Measurements from ENCODE around the gene NKX2-1. TPM values are rescaled to one million over a fixed set of nuclear protein-coding genes. Genes with fewer than 3 reads are reported as not detected.

The NKX2-1 gene
- total RNA-seq, 6 experiments from 2014 or later = not detected

DNA sequence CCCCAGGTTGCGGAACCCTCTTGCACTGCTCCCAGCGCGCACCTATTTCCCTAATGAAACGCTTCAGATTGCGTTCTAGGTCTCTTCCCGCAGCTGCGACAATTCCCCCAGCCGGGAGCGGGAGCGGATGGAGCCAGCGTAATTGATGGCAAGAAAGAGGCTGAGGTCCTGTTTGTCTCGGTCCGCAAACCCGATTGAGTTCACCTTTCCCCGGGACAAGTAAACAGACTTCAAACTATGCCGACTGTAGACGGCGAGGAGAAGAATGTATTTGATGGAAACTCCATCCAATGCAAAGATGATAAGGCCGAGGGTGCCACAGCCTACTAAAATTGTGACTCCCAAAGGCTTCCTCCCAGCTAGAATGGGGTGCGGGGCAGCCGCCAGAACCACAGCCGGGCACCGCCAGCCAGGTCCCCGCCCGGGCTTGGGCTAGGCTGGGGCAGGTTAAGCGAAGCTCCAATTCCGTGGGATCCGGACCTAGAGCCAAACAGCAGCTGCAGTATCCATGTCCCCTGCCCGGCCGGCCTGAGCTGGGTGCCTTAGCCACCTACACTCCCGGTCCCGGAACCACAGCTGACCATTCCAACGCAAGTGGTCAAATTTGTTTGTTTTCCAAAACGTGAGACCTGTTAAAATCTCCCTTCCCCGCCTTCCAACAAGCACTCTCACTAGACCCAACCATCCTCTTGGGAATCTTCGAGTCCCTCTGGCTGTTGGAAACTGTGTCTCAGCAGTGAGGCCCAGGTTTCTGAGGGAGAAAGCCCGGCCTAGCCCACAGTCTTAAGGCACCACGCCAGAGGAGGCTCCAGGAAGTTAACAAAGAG, 5.5 kb downstream of the NKX2-1 start:
- H3K27ac ChIP-seq = no peak overlapping the region
- no peaks in the 10 kb centered on the region for H3K36me3 ChIP-seq
- H3K4me3 ChIP-seq = no peak overlapping the region
- WGBS (ENCODE audit: insufficient coverage, low coverage, low lambda C conversion rate, missing lambda C conversion rate) = 3% methylated on average over 24 of the region's 38 CpGs
- no peak for ATAC-seq
- H3K27me3 ChIP-seq = peaks cover 36 to 73% of the 10 kb centered on the region in 2 donors
- intact Hi-C loops (cut with DNase I) = no loop called here
- H3K9me3 ChIP-seq = no peaks in the 10 kb centered on the region
- DNase-seq = no peak
- peaks cover 0 to 15% (median 1%) of the 10 kb centered on the region in 4 donors for H3K4me1 ChIP-seq
- TF ChIP-seq POLR2A (IDR thresholded peaks at IDR 0.05) = no peak
- TF ChIP-seq, protein P1, sequence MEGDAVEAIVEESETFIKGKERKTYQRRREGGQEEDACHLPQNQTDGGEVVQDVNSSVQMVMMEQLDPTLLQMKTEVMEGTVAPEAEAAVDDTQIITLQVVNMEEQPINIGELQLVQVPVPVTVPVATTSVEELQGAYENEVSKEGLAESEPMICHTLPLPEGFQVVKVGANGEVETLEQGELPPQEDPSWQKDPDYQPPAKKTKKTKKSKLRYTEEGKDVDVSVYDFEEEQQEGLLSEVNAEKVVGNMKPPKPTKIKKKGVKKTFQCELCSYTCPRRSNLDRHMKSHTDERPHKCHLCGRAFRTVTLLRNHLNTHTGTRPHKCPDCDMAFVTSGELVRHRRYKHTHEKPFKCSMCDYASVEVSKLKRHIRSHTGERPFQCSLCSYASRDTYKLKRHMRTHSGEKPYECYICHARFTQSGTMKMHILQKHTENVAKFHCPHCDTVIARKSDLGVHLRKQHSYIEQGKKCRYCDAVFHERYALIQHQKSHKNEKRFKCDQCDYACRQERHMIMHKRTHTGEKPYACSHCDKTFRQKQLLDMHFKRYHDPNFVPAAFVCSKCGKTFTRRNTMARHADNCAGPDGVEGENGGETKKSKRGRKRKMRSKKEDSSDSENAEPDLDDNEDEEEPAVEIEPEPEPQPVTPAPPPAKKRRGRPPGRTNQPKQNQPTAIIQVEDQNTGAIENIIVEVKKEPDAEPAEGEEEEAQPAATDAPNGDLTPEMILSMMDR (IDR thresholded peaks at IDR 0.05) = no peak

DNA sequence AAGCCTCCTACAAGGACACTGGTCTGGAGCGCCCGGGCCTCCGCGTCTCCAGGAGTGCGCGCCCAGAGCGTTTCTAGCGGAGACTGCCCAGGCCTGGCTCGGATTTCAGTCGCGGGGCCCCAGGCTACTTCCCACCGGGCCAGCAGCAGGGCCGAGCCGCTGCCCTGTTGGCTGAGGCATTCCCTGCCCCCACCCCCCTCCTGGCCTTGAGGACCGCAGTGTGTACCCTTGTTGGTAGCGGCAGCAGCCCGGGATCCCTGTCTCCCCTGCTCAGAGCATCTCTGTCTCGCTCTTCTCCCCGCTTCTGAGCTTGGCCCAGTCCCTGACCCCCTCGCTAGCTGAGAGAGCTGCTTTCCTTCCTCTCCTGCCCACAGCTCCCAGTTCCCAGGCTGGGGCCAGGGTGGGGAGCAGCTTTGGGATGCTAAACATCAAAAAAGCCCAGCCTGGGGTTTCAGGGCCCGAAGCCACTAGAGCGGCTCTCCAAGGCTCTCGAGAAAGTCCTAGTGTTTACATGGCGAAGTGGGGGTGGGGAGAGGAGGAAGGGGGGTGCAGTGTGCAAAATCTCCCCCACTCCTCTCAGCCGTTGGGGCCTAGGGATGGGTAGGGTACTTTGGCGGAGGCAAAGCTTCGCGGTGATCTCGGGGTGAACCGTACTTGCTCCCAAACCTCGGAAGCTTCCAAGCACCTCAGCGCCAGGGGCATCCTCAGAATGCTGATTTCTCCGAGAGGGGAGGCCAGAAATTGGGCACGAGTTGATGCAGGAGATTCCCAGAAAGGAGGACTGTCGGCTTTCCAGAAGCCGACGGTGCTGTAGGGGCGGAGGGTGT, 6.4 kb downstream of the NKX2-1 start:
- Histone ChIP-seq H3K4me3 (no peak overlapping the region), H3K27ac (no peak overlapping the region)

DNA sequence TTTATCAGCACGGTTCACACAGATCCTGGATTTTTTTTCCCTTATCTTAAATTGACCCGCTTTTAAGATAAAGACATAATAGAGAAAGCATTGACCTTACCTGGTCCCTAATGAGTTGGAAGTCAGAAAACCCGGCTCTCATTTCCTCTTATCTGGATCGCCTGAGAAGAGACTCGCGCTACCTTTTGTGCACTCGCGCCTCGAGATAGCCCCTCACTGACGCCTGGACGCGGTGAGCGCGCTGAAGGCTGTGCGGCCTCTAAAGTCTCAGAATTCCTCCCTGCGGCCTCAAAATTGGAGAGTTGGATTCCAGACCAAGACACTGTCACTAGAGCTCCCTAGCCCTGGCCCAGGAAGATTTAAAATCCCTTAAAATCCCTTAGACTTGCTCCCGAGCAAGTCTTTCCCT, 7.0 kb downstream of the NKX2-1 start:
- TF ChIP-seq, protein P1 (IDR thresholded peaks at IDR 0.05) = no peak
- no peak for TF ChIP-seq POLR2A (IDR thresholded peaks at IDR 0.05)
- peaks cover 36 to 71% of the 10 kb centered on the region in 2 donors for H3K27me3 ChIP-seq
- ATAC-seq (no peak), DNase-seq (no peak)
- H3K36me3 ChIP-seq = no peaks in the 10 kb centered on the region
- no peak overlapping the region for H3K4me3 ChIP-seq
- WGBS (ENCODE audit: insufficient coverage, low coverage, low lambda C conversion rate, missing lambda C conversion rate) = 9% methylated on average over 16 of the region's 17 CpGs
- intact Hi-C loops (cut with DNase I) = no loop called here
- H3K4me1 ChIP-seq = peaks cover 0 to 8% (median 0%) of the 10 kb centered on the region in 4 donors
- H3K27ac ChIP-seq = no peak overlapping the region
- no peaks in the 10 kb centered on the region for H3K9me3 ChIP-seq

More for the DNA sequence above, 6.4 kb downstream of the NKX2-1 start:
- TF ChIP-seq, protein P1 (IDR thresholded peaks at IDR 0.05) = no peak
- no peak for TF ChIP-seq POLR2A (IDR thresholded peaks at IDR 0.05)
- 0% methylated on average over 7 of the region's 38 CpGs for WGBS (ENCODE audit: insufficient coverage, low coverage, low lambda C conversion rate, missing lambda C conversion rate)
- intact Hi-C loops (cut with DNase I) = no loop called here
- Histone ChIP-seq H3K36me3 (no peaks in the 10 kb centered on the region), H3K9me3 (no peaks in the 10 kb centered on the region), H3K27me3 (peaks cover 36 to 73% of the 10 kb centered on the region in 2 donors), H3K4me1 (peaks cover 0 to 9% (median 0%) of the 10 kb centered on the region in 4 donors)
- ATAC-seq (peak in 1 of 4 donors; percentile 6), DNase-seq (no peak)

DNA sequence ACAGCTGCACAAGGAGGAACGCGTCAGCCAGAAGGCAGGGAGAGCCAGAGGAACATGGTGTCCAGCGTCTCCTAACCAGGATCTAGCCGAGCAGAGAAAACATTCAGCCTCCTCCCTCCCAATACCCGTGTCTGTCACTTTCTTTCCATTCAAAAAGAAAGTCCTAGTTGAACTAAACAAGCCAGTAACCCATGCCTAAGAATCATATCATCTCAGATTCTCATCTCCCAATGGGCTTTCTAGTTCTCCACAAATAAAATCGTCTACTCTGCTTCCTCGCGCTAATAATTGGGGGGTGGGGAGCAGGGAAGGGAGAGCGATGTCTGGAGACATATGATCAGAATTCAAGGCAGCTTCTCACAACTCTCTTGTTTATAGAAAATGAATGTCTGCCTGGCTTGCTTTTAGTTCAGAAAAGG, 7.4 kb downstream of the NKX2-1 start:
- WGBS (ENCODE audit: insufficient coverage, low coverage, low lambda C conversion rate, missing lambda C conversion rate) = 1% methylated on average over 8 of the region's 9 CpGs
- no peak overlapping the region for H3K4me3 ChIP-seq
- intact Hi-C loops (cut with DNase I) = no loop called here
- no peak overlapping the region for H3K27ac ChIP-seq
- H3K27me3 ChIP-seq = peaks cover 36 to 71% of the 10 kb centered on the region in 2 donors
- no peaks in the 10 kb centered on the region for H3K36me3 ChIP-seq
- no peaks in the 10 kb centered on the region for H3K9me3 ChIP-seq
- DNase-seq = no peak
- no peak for ATAC-seq
- H3K4me1 ChIP-seq = peaks cover 0 to 6% (median 0%) of the 10 kb centered on the region in 4 donors
- no peak for TF ChIP-seq POLR2A (IDR thresholded peaks at IDR 0.05)
- TF ChIP-seq, protein P1 (IDR thresholded peaks at IDR 0.05) = no peak

Data from right lobe of liver (tissue), 6 donors.